IMR-90 (cell line): ENCODE data around the gene TMBIM1. TPM values are rescaled to one million over a fixed set of nuclear protein-coding genes. Genes with fewer than 3 reads are reported as not detected.

Experiments used
- microRNA-seq, 2 experiments: library from miRNA; stranded (forward) in 1 of 2; unstranded in 1 of 2; fragments of 10-50 nt in 1 of 2; fragments of <30 nt in 1 of 2; gene quantifications in 1 of 2; microRNA quantifications in 1 of 2; one replicate each; pipeline versions ENCODE3 to v1.1.0; 2013 to 2020; ENCODE audit not compliant: insufficient read depth in 1 of 2, insufficient read length in 1 of 2, unreplicated experiment in 1 of 2
- polyA plus RNA-seq, 3 experiments: library from polyadenylated mRNA; depleted of rRNA; stranded (reverse); fragments of >200 nt; gene quantifications; 2 replicates each; pipeline ENCODE4 v1.2.3, GENCODE V29; 2012; ENCODE audit warnings: low replicate concordance in 1 of 3
- small RNA-seq, 5 experiments: library from RNA; depleted of rRNA; stranded (forward); fragments of <200 nt; gene quantifications; one replicate each; pipeline ENCODE3, GENCODE V24; 2012
- total RNA-seq: library from RNA; depleted of rRNA; stranded (reverse); fragments of >200 nt; gene quantifications from 2 replicates; pipeline ENCODE4 v1.2.3, GENCODE V29; 2012; rRNA removed

The TMBIM1 gene
- total and polyA plus RNA-seq, 2 of the 4 experiments (the other 2 are of a cell fraction): 84.6 to 102 TPM

Small RNAs within 50 kb of the gene (microRNA-seq; reads per million reads assigned to microRNA genes)
- 1.5 reads per million for gene MIR6513 (ENCODE audit: unreplicated experiment)
- gene MIR6810 (ENCODE audit: insufficient read depth in 1 of 2, insufficient read length in 1 of 2, unreplicated experiment in 1 of 2): 0 to 2.2 reads per million in 2 experiments

Small RNAs within 50 kb of the gene (small RNA-seq; reads per million reads assigned to genes)
- 0 reads per million in 5 experiments for gene MIR6810

Other genes with a start within 250 kb of the TMBIM1 start
- not detected in 2 replicates for gene RUFY4, start 223.2 kb downstream of the TMBIM1 start, total RNA-seq
- gene RUFY4, start 223.2 kb downstream of the TMBIM1 start, polyA plus RNA-seq (2012; rRNA removed): not detected in 2 replicates
- gene CXCR2, start 166.5 kb downstream of the TMBIM1 start, total RNA-seq: not detected in 2 replicates
- gene CXCR2, start 166.5 kb downstream of the TMBIM1 start, polyA plus RNA-seq (2012; rRNA removed): not detected in 2 replicates
- gene CXCR1, start 125.5 kb downstream of the TMBIM1 start, total RNA-seq: not detected in 2 replicates
- not detected in 2 replicates for gene CXCR1, start 125.5 kb downstream of the TMBIM1 start, polyA plus RNA-seq (2012; rRNA removed)
- 635 and 696 TPM in 2 replicates for gene ARPC2, start 75.3 kb downstream of the TMBIM1 start, total RNA-seq
- gene ARPC2, start 75.3 kb downstream of the TMBIM1 start, polyA plus RNA-seq (2012; rRNA removed): 544 and 561 TPM in 2 replicates
- gene GPBAR1, start 31.5 kb downstream of the TMBIM1 start, total RNA-seq: under 0.01 TPM in 1 of 2 replicates, not detected in the other
- 0.13 and 0.21 TPM in 2 replicates for gene GPBAR1, start 31.5 kb downstream of the TMBIM1 start, polyA plus RNA-seq (2012; rRNA removed)
- gene AAMP, start 22.4 kb downstream of the TMBIM1 start, total RNA-seq: 112 and 118 TPM in 2 replicates
- 104 and 108 TPM in 2 replicates for gene AAMP, start 22.4 kb downstream of the TMBIM1 start, polyA plus RNA-seq (2012; rRNA removed)
- 19.2 and 22.2 TPM in 2 replicates for gene PNKD, start 22.0 kb downstream of the TMBIM1 start, total RNA-seq
- gene PNKD, start 22.0 kb downstream of the TMBIM1 start, polyA plus RNA-seq (2012; rRNA removed): 68.5 and 70.1 TPM in 2 replicates
- not detected in 2 replicates for gene CATIP, start 64.4 kb upstream of the TMBIM1 start, total RNA-seq
- gene CATIP, start 64.4 kb upstream of the TMBIM1 start, polyA plus RNA-seq (2012; rRNA removed): not detected in 2 replicates
- gene SLC11A1, start 89.8 kb upstream of the TMBIM1 start, total RNA-seq: under 0.01 TPM in 2 replicates
- 0.03 and 0.07 TPM in 2 replicates for gene SLC11A1, start 89.8 kb upstream of the TMBIM1 start, polyA plus RNA-seq (2012; rRNA removed)
- 17.5 and 19.7 TPM in 2 replicates for gene CTDSP1, start 107.4 kb upstream of the TMBIM1 start, total RNA-seq
- gene CTDSP1, start 107.4 kb upstream of the TMBIM1 start, polyA plus RNA-seq (2012; rRNA removed): 64.3 and 68.2 TPM in 2 replicates
- not detected in 2 replicates for gene VIL1, start 126.6 kb upstream of the TMBIM1 start, total RNA-seq
- not detected in 2 replicates for gene VIL1, start 126.6 kb upstream of the TMBIM1 start, polyA plus RNA-seq (2012; rRNA removed)